GM04503 (cell line): ENCODE results near the gene CDC42EP4.
"Not testable (repeated sequence)": the region's sequence is repeated elsewhere in the genome, so short reads cannot be mapped to it uniquely, and the experiment has no call there.

Experiments used
- DNase-seq: peaks from one replicate; pipeline ENCODE4 v3.0.0-alpha.2; 2012; ENCODE audit warnings: low read depth

CDC42EP4 gene

DNA sequence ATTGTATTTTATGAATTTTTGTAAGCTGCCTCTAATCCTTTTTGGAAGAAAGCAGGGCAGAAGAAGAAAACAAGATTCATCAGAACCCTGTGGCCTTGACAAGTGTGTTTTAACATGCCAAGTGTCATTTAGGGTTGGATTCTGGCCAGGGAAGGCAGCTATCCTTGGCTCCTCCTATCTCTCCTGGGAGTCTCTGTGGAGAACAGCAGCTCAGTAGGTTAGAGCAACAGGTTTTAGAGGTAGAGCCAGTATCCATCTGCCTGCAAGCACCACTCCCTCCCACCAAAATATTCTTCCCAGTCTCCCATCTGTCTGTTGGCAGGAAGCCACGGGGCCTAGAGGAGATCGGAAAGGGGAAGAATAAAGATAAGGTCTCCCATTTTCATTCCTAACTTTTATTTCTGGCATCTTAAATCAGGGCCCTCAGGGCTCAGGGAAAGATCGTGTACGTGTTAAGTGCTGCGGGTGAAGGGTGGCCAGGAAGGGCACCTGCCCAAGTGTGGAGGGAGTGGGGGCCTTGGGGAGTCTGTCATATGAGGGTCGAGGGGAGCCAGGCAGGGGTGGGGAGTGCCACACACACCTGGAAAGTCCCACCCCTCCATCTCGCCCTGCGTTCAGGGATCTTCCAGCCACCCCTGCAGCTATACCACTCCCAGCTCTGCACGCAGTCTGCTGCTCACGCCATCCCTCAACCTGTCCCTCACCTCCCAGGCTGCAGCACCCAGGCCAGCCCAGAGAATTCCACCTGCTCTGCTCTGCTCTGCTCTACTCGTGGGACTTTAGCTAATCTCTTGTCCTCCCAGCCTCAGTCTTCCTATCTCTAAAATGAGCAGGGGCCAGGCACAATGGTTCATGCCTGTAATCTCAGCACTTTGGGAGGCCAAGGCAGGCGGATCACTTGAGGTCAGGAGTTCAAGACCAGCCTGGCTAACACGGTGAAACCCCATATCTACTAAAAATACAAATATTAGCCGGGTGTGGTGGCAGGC, 33.0 kb downstream of the CDC42EP4 start:
- DNase-seq, result no peak

DNA sequence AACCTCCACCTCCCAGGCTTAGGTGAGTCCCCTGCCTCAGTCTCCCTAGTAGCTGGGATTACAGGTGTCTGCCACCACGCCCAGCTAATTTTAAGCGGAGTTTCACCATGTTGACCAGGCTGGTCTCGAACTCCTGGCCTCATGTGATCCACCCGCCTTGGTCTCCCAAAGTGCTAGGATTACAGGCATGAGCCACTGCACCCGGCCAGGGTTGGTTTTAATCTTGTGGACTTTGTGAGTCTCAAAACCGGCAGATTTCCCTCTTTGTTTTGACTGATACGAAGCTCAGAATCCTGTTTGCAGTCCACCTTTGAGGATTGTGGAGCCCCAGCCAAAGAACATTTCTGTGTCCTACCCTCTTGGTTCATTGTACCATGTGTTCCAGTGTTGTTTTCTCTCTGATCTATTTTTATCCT, 33.7 kb downstream of the CDC42EP4 start:
- DNase-seq, result no peak

DNA sequence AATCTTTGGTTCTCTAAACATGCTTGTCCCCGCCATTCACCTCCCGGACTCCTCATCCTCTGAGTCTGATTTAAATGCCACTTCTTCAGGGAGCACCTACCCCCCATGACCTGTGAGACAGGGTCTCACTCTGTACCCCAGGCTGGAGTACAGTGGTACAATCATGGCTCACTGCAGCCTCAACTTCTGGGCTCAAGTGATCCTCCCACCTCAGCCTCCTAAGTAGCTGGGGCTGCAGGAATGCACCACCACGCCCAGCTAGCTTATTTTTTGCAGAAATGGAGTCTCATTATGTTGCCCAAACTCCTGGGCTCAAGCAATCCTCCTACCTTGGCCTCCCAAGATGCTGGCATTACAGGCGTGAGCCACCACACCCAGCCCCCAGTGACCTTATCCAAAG, 37.3 kb downstream of the CDC42EP4 start:
- DNase-seq, result no peak

DNA sequence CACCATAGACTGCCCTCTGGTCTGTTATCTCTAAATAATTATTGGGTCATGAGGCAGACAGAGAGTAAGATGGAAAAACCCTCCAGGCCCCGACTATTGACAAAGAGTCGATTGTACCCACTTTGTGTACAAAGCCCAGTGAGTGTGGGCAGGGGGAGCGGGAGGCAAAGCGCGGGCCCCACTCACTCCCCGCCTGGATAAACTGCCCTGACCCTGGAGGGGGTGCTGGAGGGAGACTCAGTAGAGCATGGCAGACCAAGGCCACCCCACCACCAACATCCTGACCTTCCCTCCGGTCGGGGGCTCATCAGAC, 38.9 kb downstream of the CDC42EP4 start:
- DNase-seq, result no peak

DNA sequence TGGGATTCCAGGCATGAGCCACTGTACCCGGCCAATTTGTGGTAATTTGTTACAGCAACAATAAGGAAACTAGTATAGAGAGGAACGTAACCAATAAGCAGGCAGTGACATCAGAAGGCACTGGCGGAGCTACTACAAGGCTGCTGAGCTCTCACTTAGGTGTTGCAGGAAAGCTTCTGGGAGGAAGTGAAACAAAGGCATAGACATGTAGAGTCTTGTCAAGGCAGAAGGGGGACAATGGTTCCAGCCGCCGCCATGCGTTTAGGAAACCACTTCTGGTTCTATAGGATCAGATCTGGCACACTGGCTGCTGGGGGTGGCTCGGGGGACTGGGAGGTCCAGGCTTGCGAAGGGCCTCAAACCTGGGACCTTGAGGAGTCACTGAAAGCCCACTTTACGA, 40.7 kb downstream of the CDC42EP4 start:
- no peak for DNase-seq

DNA sequence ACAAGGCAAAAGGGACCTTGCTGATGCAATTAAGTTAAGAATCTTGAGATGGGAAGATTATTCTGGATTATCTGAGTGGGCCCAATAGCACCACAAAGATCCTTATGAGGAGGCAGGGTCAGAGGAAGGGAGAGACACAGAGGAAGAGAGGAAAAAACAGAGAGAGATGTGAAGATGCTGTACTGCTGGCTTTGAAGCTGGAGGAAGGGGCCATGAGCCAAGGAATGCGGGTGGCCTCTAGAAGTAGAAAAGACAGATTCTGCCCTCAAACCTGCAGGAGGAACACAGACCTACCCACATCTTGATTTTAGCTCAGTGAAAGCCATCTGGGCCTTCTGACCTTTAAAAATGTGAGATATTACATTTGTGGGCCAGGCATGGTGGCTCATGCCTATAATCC, 42.0 kb downstream of the CDC42EP4 start:
- DNase-seq, result no peak

DNA sequence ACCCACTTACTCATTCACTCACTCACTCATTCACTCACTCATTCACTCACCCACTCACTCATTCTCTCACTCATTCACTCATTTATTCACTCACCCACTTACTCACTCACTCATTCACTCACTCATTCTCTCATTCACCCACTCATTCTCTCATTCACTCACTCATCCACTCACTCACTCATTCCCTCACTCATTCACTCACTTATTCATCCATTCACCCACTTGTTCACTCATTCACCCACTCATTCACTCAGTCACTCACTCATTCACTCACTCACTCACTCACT, 42.5 kb downstream of the CDC42EP4 start:
- no peak for DNase-seq

DNA sequence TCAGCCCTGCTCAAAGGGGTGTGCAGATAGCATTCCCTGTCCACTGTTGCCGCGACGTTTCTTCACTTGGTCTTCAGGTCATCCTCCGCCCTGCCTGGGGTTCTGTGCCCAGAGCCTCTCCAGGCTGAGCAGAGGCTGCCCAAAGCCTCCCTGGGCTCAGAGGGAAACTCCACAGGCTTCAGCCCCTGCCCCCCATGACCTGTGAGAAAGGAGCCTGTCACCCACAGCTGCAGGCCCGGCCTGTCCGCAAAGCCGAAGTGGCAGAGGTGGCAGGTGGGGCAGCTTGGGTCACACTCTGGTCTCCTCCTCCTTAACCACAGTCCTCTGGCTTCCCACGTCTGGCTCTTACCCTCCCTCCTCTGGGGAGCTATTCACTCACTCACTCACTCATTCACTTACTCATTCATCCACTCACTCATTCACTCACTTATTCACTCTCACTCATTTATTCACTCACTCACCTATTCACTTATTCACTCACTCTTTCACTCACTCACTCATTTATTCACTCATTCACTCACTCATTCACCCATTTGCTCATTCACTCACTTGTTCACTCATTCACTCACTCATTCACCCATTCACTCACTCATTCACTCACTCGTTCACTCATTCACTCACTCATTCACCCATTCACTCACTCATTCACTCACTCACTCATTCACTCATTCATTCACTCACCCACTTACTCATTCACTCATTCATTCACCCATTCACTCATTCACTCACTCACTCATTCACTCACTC, 43.0 kb downstream of the CDC42EP4 start:
- DNase-seq, result no peak

DNA sequence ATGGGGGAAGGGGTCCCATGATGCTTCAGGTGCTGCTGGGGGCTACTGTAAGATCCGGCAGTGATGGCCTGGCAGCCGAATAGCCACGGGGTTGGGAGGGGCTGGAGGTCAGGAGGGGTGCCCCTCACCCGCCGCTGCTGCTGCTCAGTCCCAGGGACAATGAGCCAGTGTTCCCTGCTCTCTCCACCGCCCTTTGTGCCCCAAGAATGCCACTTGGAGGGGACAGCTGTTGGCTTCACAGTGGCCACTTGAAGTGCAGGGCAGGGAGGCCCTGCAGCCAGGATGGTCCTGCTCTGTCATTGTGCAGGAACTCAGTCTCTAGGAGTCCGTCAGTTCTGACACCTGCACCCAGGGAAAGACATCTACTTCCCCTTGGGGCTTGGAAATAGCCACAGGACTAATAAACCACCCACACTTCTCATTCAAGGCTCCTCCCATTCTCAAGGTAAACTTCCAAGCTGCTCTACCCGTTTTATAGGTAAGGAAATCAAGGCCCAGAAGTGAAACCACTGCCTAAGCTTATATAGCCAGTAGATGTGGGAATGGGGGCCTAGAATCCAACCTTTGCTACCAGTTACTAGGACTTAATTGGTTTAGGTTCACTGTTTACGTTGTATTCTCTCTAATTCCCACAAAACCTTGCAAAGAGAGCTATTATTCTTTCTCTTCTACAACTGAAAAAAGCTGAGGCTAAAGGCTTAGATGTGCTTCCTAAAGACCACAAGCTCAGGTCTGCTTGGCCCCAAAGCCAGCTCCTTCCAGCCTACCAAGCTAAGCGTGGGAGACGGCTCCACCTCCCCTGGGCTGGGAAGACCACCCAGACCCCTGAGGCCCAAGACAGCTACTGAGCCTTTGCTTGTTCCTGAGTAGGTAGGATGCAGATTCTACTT, 43.9 kb downstream of the CDC42EP4 start:
- DNase-seq, result no peak

DNA sequence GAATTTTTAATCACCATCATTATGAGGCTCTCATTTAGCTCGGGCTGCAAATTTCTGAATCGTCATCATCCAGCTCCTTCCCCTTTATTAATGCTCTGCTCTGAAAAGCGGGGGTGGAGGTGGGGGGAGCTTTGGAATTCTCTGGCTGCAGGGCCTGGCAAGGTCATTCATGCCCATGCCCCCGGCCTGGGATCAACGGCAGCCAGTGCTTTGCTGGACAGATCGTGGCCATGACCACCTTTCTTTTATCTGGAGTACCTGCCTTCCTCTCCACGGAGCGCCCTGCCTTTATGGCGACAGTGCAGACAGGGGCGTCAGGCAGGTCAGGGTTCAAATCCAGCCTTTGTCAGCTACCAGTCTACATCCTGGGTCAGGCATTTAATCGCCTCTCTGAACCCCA, 45.0 kb downstream of the CDC42EP4 start:
- DNase-seq, result no peak

DNA sequence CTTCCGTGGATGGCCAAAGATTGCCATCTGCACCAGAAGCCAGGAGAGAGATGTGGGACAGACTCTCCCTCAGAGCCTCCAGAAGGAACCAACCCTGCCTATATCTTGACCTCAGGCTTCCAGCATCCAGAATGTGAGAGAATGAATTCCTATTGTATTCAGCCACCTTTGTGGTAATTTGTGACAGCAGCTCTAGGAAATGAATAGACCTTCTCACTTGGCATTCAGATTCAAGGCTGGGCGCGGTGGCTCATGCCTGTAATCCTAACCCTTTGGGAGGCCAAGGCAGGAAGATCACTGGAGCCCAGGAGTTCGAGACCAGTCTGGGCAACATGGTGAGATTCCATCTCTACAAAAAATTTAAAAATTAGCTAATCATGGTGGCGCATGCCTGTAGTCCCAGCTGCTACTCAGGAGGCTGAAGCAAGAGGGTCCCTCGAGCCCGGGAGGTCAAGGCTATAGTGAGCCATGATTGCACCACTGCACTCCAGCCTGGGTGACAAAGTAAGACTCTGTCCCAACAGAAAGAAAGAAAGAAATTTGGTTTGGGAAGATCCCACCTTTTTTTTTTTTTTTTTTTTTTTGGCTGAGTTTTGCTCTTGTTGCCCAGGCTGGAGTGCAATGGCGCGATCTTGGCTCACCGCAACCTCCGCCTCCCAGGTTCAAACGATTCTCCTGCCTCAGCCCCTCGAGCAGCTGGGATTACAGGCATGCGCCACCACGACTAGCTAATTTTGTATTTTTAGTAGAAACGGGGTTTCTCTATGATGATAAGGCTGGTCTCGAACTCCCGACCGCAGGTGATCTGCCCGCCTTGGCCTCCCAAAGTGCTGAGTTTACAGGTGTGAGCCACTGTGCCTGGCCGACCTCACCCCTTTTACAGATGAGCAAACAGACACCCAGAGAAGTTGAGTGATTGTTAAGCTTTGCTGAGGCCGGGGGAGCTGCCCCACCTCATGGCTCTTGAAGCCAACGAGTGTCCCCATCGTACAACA, 45.9 kb downstream of the CDC42EP4 start:
- DNase-seq, result no peak

DNA sequence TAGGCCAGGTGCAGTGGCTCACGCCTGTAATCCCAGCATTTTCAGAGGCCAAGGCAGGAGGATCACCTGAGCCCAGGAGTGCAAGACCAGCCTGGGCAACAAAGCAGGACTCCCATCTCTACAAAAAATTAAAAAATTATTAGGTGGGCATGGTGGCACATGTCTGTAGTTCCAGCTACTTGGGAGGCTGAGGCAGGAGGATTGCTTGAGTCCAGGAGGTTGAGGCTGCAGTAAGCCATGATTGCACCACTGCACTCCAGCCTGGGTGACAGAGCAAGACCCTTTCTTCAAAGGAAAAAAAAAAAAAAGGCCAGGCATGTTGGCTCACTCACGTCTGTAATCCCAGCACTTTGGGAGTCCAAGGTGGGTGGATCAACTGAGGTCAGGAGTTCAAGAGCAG, 47.4 kb downstream of the CDC42EP4 start:
- not testable (repeated sequence) for DNase-seq

DNA sequence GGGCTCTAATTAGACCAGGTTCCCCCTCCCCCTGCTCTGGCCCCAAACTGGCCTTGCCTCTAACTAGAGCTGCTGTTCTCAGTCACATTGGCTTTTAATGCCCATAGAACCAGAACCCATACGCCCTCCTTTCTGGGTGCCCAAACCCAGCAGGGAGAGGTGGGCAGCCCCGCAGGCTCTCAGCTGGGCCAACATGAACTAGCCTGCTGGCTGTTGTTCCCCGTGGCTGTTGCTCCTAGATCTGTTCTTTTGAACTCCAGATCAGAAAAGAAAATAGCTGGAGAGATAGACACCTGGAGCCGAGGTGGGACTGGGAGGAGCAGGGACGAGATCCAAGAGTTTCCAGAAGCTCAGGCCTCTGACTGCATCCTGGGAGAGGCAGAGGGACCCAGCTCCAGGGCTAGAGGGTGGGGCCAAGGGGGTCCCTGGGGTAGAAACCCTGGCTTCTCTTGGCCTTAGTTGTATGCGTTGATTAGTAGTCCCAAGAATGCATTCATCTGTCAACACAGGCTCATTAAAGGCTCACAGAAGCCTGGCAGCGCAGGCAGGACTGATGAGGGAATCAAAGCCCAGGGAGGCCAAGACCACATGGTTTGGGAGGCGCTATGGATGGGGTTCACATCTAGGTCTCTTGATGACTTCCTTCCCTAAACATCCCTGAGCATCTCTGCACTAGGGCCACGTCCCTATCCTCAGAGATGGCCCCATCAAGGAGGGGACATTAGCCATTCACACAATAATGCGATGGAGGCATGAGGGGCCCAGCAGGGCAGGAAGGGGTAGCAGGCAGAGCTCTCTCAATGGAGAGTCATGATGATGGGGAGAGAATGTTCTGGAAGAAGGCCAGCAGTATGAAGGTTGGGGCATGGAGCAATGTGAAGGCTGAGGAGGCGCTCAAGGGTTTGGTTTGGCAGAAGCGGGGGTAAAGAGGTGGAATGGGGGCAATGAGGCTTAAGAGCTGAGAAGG, 48.8 kb downstream of the CDC42EP4 start:
- DNase-seq, result no peak

DNA sequence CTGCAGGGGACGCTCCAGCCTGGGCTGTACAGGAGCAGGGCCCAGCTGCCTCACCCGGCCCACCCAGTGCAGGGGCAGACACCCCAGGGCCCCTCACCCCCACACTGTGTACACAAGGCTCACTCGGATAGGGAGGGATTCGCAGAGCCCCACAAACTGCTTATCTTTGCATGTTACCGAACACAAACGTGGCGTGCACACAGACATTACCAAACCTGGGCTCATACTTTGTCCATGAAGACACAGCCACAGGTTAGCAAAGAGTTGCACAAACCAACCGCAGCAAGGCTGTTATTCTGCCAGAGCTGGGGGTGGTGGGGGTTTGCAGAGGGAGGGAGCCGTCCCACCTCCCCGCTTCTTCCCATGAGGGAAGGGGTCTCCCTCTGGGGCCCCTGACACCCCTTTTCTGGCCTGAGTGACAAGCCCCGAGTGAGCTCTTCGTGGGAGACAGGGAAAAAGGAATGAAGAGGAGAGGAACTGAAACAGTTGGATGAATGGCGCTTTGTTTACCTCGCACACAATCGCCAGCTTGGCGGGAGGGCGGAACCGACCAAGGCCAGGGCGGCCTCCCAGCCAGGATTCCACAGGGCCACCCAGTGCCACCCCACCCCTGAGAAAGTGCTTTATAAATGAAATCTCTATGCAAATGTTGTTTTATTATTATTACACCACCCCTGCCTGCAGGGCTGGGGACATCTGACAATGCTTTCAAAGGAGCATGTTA, 49.7 kb downstream of the CDC42EP4 start:
- DNase-seq, result no peak

DNA sequence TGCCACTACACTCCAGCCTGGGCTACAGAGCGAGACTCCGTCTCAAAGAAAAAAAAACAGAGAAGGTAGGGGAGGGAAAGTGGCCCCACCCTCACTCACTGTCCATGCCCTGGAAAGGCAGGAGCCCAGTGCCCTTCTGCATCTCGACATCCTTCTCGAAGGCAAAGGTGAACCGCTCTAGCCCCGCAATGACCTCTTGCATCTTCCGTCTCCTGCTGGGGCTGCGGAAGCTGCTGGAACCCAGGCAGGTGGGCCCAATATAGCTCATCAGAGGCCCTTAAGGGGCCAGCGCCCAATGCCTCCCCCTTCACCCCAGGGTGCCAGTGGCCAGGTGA, 50.2 kb downstream of the CDC42EP4 start, which contains the start of gene CPSF4L:
Gene CPSF4L, minus strand, starts transcription at position 264 of the 335 bp plus-strand sequence. Its CDS starts 62 bp downstream, at position 202.
- no peak for DNase-seq

DNA sequence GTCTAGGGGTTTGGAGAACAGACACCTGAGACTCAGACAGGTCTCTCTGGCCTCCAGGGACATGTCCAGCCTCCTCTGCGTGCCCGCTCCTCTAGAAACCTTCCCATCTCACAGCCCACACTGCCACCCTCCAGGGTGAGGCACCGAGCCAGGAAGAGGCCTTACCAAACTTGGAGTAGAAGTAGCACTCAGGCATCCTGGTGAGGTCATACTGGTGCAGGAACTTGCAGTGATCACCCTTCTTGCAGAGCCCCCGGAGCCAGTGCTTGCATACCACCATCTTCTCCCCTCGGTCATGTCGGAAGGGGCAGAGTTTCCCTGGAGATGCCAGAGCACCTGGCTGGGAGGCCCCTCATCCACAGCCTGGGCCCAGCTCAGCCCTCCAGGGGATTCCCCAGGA, 54.3 kb downstream of the CDC42EP4 start:
- no peak for DNase-seq

DNA sequence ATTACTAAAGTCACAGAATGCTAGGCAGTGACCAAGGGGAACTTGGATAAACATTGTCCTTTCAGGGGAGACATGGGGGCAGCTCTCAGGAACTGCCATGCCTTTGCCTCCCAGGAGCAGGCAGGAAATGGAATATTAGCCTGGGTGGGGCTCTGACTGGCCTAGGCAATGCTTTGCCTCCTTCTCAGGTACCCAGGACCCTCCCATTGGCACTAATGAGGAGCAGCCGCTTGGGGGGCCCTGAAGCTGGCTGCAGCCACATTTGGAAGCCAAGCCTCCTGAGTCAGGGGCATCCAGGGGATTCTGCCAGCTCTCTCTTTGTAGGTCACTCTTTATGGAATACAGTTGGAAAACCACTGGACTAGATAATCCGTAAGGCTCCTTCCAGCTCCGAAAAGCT, 55.6 kb downstream of the CDC42EP4 start:
- no peak for DNase-seq

DNA sequence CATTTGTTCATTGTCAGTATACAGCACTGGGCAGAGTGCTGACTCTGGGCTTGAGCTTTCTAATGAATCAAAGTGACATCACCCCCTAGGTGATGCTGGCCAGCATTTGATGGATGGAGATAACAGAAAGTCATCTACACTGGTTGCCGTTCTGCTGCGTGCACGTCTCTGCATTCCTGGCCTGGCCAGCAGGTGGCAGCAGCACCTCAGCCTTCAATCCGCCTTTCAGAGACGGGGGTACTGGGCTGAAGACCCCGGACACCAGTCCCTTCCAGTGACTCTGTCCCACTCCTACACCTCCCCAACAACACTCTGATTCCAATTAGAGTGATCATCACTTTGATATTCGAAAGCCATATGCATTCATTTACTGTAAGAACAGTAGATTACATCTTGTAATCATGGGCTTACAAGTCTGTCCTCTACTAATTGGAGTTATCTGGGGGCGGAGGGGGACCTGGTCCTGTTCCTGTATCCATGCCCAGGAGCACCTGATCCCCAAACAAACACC, 56.1 kb downstream of the CDC42EP4 start:
- no peak for DNase-seq

DNA sequence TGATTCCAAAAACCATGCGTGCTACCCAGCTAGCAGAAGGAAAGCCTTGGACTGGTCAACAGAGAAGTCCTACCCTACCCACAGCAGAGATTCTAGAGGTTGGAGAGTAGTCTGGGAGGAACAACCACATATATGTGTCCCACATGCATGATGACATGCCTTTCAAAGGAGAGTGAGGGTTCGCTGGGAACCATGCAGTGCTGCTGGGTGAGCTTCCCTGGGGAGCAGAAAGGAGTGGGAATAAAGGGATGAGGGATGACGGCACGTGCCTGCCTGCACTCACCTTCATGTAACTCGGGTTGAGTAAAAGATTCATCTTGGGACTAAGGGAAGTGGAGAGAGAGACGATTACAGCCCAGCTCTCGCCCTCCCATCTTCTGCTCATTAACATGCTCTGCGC, 59.9 kb downstream of the CDC42EP4 start:
- no peak for DNase-seq
